ENCODE measurements around the gene RNU7-1. TPM values are rescaled to one million over a fixed set of nuclear protein-coding genes. Genes with fewer than 3 reads are reported as not detected.

RNU7-1 gene
- polyA plus RNA-seq, 3 donors, result 5.0 to 6.0 TPM; not detected in 1

GRCh38 chr12:6981152-6982052 is 37.8 kb downstream of the RNU7-1 start:
- no peak for DNase-seq (ENCODE audit: low read depth in 3 of 3, low spot score in 2 of 3)

DNA sequence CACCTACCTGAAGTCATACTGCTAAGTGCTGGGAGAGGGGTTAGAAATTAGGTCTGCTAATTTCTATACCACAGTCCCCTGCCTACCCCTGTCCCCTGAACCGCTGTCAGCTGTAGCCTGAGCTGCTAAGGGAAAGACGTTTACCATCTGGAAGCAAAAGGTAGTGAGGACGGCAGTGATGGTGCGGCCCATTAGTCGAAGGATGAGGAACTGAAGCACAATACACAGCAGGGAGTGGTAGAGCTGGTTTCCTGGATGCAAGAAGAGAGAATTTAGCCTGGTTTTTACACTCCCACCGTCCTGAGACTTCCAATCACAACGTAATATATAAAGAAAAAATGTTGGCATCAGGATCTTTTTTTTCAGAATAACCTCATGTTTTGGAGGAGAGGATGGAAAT is 38.9 kb downstream of the RNU7-1 start:
- no peak for DNase-seq (ENCODE audit: low read depth in 3 of 3, low spot score in 2 of 3)

GRCh38 chr12:6987956-6988553 is 44.4 kb downstream of the RNU7-1 start:
- DNase-seq (ENCODE audit: low read depth in 3 of 3, low spot score in 2 of 3), result no peak

Other genes starting within 250 kb of the RNU7-1 start
- gene PIANP, start 243.0 kb upstream of the RNU7-1 start, polyA plus RNA-seq (ENCODE audit: insufficient read length in 3 of 3), result 1 to 10 TPM; 8.1 to 9.0 (median 8.9) TPM
- gene COPS7A, start 219.8 kb upstream of the RNU7-1 start, polyA plus RNA-seq (ENCODE audit: insufficient read length in 3 of 3), result 10 to 100 TPM; 58.7 to 69.4 (median 63.4) TPM
- 100 to 1,000 TPM; 184 to 208 (median 196) TPM for gene MLF2, start 190.7 kb upstream of the RNU7-1 start, polyA plus RNA-seq (ENCODE audit: insufficient read length in 3 of 3)
- 100 to 1,000 TPM; 498 to 577 (median 564) TPM for gene PTMS, start 177.5 kb upstream of the RNU7-1 start, polyA plus RNA-seq (ENCODE audit: insufficient read length in 3 of 3)
- gene LAG3, start 171.3 kb upstream of the RNU7-1 start, polyA plus RNA-seq (ENCODE audit: insufficient read length in 3 of 3), result 1 to 10 TPM in 1 of 3 donors, under 1 TPM in 2; 0.75 to 1.7 (median 0.90) TPM
- gene CD4, start 154.3 kb upstream of the RNU7-1 start, polyA plus RNA-seq (ENCODE audit: insufficient read length in 3 of 3), result 10 to 100 TPM; 28.0 to 32.4 (median 31.7) TPM
- gene GPR162, start 122.0 kb upstream of the RNU7-1 start, polyA plus RNA-seq (ENCODE audit: insufficient read length in 3 of 3), result 10 to 100 TPM; 22.1 to 28.7 (median 24.7) TPM
- gene P3H3, start 115.4 kb upstream of the RNU7-1 start, polyA plus RNA-seq (ENCODE audit: insufficient read length in 3 of 3), result 10 to 100 TPM; 22.8 to 27.5 (median 24.6) TPM
- gene GNB3, start 102.9 kb upstream of the RNU7-1 start, polyA plus RNA-seq (ENCODE audit: insufficient read length in 3 of 3), result 1 to 10 TPM; 3.7 to 4.3 (median 4.3) TPM
- 10 to 100 TPM; 20.5 to 23.3 (median 22.7) TPM for gene CDCA3, start 92.5 kb upstream of the RNU7-1 start, polyA plus RNA-seq (ENCODE audit: insufficient read length in 3 of 3)
- 10 to 100 TPM; 56.7 to 63.5 (median 61.2) TPM for gene USP5, start 91.7 kb upstream of the RNU7-1 start, polyA plus RNA-seq (ENCODE audit: insufficient read length in 3 of 3)
- gene TPI1, start 76.3 kb upstream of the RNU7-1 start, polyA plus RNA-seq (ENCODE audit: insufficient read length in 3 of 3), result 100 to 1,000 TPM; 611 to 637 (median 629) TPM
- 10 to 100 TPM in 2 of 3 donors, 1 to 10 TPM in 1; 7.4 to 13.7 (median 13.2) TPM for gene SPSB2, start 70.5 kb upstream of the RNU7-1 start, polyA plus RNA-seq (ENCODE audit: insufficient read length in 3 of 3)
- 10 to 100 TPM; 19.1 to 23.5 (median 23.4) TPM for gene LRRC23, start 39.0 kb upstream of the RNU7-1 start, polyA plus RNA-seq (ENCODE audit: insufficient read length in 3 of 3)
- gene ENO2, start 29.2 kb upstream of the RNU7-1 start, polyA plus RNA-seq (ENCODE audit: insufficient read length in 3 of 3), result 10 to 100 TPM; 12.0 to 12.5 (median 12.2) TPM
- gene ATN1, start 15.9 kb upstream of the RNU7-1 start, polyA plus RNA-seq (ENCODE audit: insufficient read length in 3 of 3), result 10 to 100 TPM; 83.9 to 95.0 (median 90.0) TPM
- 100 to 1,000 TPM; 146 to 155 (median 153) TPM for gene C12orf57, start 206 bp downstream of the RNU7-1 start, polyA plus RNA-seq (ENCODE audit: insufficient read length in 3 of 3)
- gene PTPN6, start 7.5 kb downstream of the RNU7-1 start, polyA plus RNA-seq (ENCODE audit: insufficient read length in 3 of 3), result 10 to 100 TPM; 19.0 to 21.1 (median 19.5) TPM
- gene PHB2, start 26.8 kb downstream of the RNU7-1 start, polyA plus RNA-seq (ENCODE audit: insufficient read length in 3 of 3), result 100 to 1,000 TPM; 256 to 268 (median 266) TPM
- 10 to 100 TPM; 41.6 to 48.2 (median 45.0) TPM for gene EMG1, start 27.1 kb downstream of the RNU7-1 start, polyA plus RNA-seq (ENCODE audit: insufficient read length in 3 of 3)
- gene LPCAT3, start 74.7 kb downstream of the RNU7-1 start, polyA plus RNA-seq (ENCODE audit: insufficient read length in 3 of 3), result 10 to 100 TPM; 61.5 to 68.3 (median 65.3) TPM
- gene C1S, start 116.9 kb downstream of the RNU7-1 start, polyA plus RNA-seq (ENCODE audit: insufficient read length in 3 of 3), result 10 to 100 TPM; 49.2 to 60.0 (median 50.5) TPM
- gene C1R, start 148.6 kb downstream of the RNU7-1 start, polyA plus RNA-seq (ENCODE audit: insufficient read length in 3 of 3), result 10 to 100 TPM; 36.0 to 50.6 (median 45.8) TPM
- 10 to 100 TPM; 27.4 to 30.0 (median 29.4) TPM for gene C1RL, start 165.4 kb downstream of the RNU7-1 start, polyA plus RNA-seq (ENCODE audit: insufficient read length in 3 of 3)
- gene RBP5, start 185.1 kb downstream of the RNU7-1 start, polyA plus RNA-seq (ENCODE audit: insufficient read length in 3 of 3), result 10 to 100 TPM; 50.9 to 65.4 (median 52.6) TPM
- 100 to 1,000 TPM in 1 of 3 donors, 10 to 100 TPM in 2; 90.0 to 105 (median 95.6) TPM for gene CLSTN3, start 186.6 kb downstream of the RNU7-1 start, polyA plus RNA-seq (ENCODE audit: insufficient read length in 3 of 3)
- gene PEX5, start 245.9 kb downstream of the RNU7-1 start, polyA plus RNA-seq (ENCODE audit: insufficient read length in 3 of 3), result 10 to 100 TPM; 39.0 to 51.5 (median 48.8) TPM

Data from right renal cortex interstitium (tissue), 3 donors.